SK-N-SH (cell line): ENCODE measurements around the gene NOL8. TPM values are rescaled to one million over a fixed set of nuclear protein-coding genes. Genes with fewer than 3 reads are reported as not detected.

Experiments
- EP300 ChIP-seq, 2 experiments: IDR thresholded peaks; 2 replicates each; pipeline versions ENCODE4 v1.4.0 to v1.6.1; 2012; ENCODE audit warnings: borderline replicate concordance in 1 of 2, low read depth in 1 of 2, low read length in 1 of 2
- EZH2phosphoT487 ChIP-seq: fragments of 200-600 bp; sonication (generic); IDR thresholded peaks from 2 replicates; pipeline ENCODE4 v1.6.1; 2017; ENCODE audit warnings: low read depth, mixed run types, mild to moderate bottlenecking, antibody characterized with exemption, moderate library complexity, borderline replicate concordance
- FOSL2 ChIP-seq: IDR thresholded peaks from 2 replicates; pipeline ENCODE4 v1.4.0; 2012; ENCODE audit warnings: low read depth, mild to moderate bottlenecking, moderate library complexity, borderline replicate concordance
- FOXM1 ChIP-seq: IDR thresholded peaks from 2 replicates; pipeline ENCODE4 v1.4.0; 2012; ENCODE audit warnings: low read depth, mild to moderate bottlenecking
- MEF2A ChIP-seq: IDR thresholded peaks from 2 replicates; pipeline ENCODE4 v1.4.0; 2012; ENCODE audit warnings: low read depth, borderline replicate concordance
- PBX3 ChIP-seq: IDR thresholded peaks from 2 replicates; pipeline ENCODE4; 2012
- REST ChIP-seq: IDR thresholded peaks from 2 replicates; pipeline ENCODE4 v1.6.1; 2012; ENCODE audit warnings: mild to moderate bottlenecking, low read depth, low read length, moderate library complexity
- RXRA ChIP-seq: IDR thresholded peaks from 2 replicates; pipeline ENCODE4 v1.4.0; 2012; ENCODE audit warnings: low read depth, mild to moderate bottlenecking, borderline replicate concordance
- USF1 ChIP-seq: IDR thresholded peaks from 2 replicates; pipeline ENCODE4 v1.4.0; 2012; ENCODE audit warnings: low read depth, borderline replicate concordance
- USF2 ChIP-seq: fragments of 150-350 bp; IDR thresholded peaks from 2 replicates; pipeline ENCODE4 v1.6.1; 2017; ENCODE audit warnings: antibody characterized with exemption, low read length, low read depth, borderline replicate concordance
- YY1 ChIP-seq: IDR thresholded peaks from 2 replicates; pipeline ENCODE4 v1.4.0; 2012; ENCODE audit warnings: low read depth, mild to moderate bottlenecking
- ZBTB33 ChIP-seq: IDR thresholded peaks from 2 replicates; pipeline ENCODE4 v1.4.0; 2012; ENCODE audit warnings: low read depth, borderline replicate concordance
- polyA plus RNA-seq, 3 experiments: library from polyadenylated mRNA; depleted of rRNA; stranded (reverse); fragments of >200 nt; gene quantifications; 2 replicates each; pipeline ENCODE4 v1.2.3, GENCODE V29; 2012

The NOL8 gene
- polyA plus RNA-seq, 1 of the 3 experiments (the other 2 are of a cell fraction) = 9.6 TPM

- TF ChIP-seq REST (no peak), EZH2phosphoT487 (no peak), FOXM1 (no peak), RXRA (no peak), EP300 (IDR thresholded peaks at IDR 0.05; ENCODE audit: borderline replicate concordance in 1 of 2, low read depth in 1 of 2, low read length in 1 of 2) (peak in 1 of 2 experiments; percentile 82; a peak in 2 of 4 replicates), FOSL2 (no peak), MEF2A (no peak), YY1 (no peak), USF2 (no peak), ZBTB33 (no peak), PBX3 (no peak), USF1 (no peak)
These were observed 16.4 kb upstream of the NOL8 start (continued) for GRCh38 chr9:92341578-92341977.
